Stimulated activated memory B cell treated with anti-CD40 and anti-IgM and Interleukin-4, amounts not matched to agents 10 μg/mL and 1 μg/mL and 100 μg/mL, for 72 hours (primary cell): ENCODE results near the gene CHPF.
A peak's percentile ranks its signal among the peaks of the same experiment; 100 is the strongest.

ENCODE experiments used
- ATAC-seq: fragments of 150-1000 bp; cut with Tn5 transposase; 2 replicates; pipeline ENCODE4 v1.10.0; 2021
- H3K27ac Mint-ChIP-seq: one replicate; pipeline ENCODE4 v1.8.0; 2022; ENCODE audit warnings: mild to moderate bottlenecking, mixed read lengths
- H3K27me3 Mint-ChIP-seq: one replicate; pipeline ENCODE4 v1.8.0; 2022; ENCODE audit warnings: mixed read lengths
- H3K36me3 Mint-ChIP-seq: one replicate; pipeline ENCODE4 v1.8.0; 2022; ENCODE audit warnings: mixed read lengths
- H3K4me1 Mint-ChIP-seq: one replicate; pipeline ENCODE4 v1.8.0; 2022; ENCODE audit warnings: mixed read lengths
- H3K4me3 Mint-ChIP-seq: one replicate; pipeline ENCODE4 v1.8.0; 2022; ENCODE audit warnings: mild to moderate bottlenecking, moderate library complexity, mixed read lengths
- H3K9me3 Mint-ChIP-seq: one replicate; pipeline ENCODE4 v1.8.0; 2022; ENCODE audit warnings: mixed read lengths

CHPF gene

DNA sequence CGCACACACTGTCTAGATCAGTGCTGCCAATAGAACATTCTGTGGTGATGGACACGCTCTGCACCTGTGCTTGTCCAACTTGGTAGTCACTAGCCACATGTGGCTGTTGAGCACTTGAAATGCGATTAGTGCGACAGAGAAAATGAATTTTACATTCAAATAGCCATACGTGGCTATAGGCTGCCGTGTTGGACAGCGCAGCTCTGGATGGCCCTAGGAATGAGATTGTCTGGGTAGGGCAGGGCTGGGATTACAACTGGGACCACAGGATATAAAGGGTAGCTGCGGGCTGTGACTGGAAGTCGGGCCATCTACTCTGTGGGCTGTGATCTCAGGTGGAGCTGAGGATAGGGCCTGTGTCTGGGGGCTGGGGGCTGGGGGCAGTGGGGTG lies 24.1 kb downstream of the CHPF start:
- Mint-ChIP-seq H3K4me1 (peaks cover 10% of the 10 kb centered on the region), H3K27ac (no peak overlapping the region), H3K36me3 (no peaks in the 10 kb centered on the region), H3K27me3 (peaks cover 88% of the 10 kb centered on the region), H3K9me3 (no peaks in the 10 kb centered on the region), H3K4me3 (no peak overlapping the region)
- no peak for ATAC-seq

DNA sequence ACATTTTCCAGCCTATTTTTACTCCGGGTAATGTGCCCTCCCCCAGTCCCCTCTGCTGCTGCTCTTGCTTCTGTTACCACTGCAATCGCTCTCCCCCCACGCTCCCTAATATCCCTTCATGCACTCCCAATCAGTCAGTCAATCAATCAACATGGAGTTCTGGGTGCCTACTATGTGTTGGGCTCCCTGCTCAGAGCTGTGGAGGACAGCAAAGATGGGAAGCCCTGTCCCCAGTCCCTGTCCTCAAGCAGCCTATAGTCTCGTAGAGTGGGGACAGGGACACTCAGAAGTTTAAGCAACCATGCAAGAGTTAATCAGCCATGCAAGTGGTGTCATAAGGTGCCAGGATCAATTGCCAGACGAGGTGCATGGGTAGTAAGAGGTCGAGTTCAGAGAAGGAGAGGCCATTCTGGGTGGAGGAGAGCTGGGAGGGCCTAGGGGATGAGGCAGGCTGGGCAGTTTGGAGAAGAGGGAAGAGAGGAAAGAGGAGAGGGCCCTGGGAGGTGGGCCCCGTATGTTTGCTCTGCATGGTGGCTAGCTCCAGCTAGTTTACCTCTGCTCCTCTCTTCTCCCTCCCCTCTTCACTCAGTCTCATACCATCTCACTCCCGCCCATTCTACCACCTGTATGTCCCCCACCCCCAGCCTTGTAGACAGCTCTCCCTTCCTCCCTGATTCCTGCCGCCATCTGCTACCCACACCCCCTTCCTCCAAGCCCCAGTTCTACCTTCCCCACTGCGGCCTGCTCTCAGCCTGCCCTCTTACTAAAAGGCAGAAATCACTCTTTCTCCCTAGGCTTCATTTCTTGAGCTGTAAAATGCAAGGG lies 25.4 kb downstream of the CHPF start:
- Mint-ChIP-seq H3K4me3 (no peak overlapping the region), H3K27ac (no peak overlapping the region), H3K4me1 (peaks cover 23% of the 10 kb centered on the region), H3K36me3 (no peaks in the 10 kb centered on the region), H3K9me3 (no peaks in the 10 kb centered on the region), H3K27me3 (peaks cover 92% of the 10 kb centered on the region)
- no peak for ATAC-seq

DNA sequence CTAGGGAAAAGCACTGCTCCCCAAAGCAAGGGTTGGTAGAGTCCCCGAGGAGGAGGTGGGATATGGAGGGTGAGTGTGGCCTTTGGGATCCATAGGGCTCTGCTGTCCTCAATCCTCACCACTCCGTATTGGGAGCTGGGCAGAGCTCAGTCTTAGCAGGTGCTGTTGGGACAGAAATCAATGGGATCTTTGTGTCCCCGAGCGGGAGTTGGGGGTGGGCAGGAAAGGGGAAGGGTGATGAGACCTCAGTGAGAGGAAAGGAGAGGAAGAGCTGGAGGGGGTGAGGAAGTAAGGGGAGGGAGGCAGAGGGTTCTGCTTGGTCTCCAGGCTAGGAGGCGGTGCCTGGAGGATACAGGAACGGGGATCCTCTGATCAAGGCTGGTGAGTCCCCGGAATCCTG lies 26.7 kb downstream of the CHPF start:
- ATAC-seq, result no peak
- Mint-ChIP-seq H3K36me3 (no peaks in the 10 kb centered on the region), H3K27ac (no peak overlapping the region), H3K9me3 (no peaks in the 10 kb centered on the region), H3K4me3 (no peak overlapping the region), H3K4me1 (peaks cover 26% of the 10 kb centered on the region), H3K27me3 (peaks cover 98% of the 10 kb centered on the region)

DNA sequence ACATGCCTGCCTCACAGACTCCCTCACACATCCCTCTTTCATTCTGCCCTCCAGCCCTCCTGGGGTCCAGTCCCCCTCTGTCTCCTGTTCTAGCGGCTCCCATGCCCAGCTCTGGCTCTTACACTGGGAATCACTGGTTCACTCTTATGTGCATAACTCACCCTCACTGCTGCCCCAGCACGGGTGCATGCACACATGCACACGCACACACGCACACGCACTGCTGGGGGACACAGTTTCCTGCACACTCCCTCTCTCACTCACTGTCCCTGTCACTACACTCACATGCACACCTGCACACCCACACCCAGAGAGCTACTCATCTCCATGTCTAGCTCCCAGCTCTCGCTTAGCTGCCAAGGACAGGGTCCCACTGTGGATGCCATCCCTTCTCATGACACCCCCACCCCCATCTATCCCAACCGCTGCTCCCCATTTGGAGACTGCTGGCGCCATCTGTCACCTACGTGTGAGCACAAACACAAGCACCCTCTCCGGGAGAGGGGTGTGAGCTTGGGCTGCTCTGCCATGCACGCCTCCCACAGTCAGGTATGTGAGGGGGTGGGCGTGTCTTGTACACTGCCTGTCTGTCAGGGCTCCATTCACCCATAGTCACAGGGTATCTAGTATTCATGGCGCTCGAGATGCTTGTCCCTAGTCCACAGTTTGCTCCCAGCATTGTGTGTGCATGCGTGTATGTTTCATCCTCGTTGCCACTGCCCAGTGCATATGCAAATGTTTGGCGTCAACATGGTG lies 27.6 kb downstream of the CHPF start:
- Mint-ChIP-seq H3K27me3 (peaks cover 98% of the 10 kb centered on the region), H3K4me3 (no peak overlapping the region), H3K27ac (no peak overlapping the region), H3K4me1 (peaks cover 25% of the 10 kb centered on the region), H3K9me3 (no peaks in the 10 kb centered on the region), H3K36me3 (no peaks in the 10 kb centered on the region)
- no peak for ATAC-seq

DNA sequence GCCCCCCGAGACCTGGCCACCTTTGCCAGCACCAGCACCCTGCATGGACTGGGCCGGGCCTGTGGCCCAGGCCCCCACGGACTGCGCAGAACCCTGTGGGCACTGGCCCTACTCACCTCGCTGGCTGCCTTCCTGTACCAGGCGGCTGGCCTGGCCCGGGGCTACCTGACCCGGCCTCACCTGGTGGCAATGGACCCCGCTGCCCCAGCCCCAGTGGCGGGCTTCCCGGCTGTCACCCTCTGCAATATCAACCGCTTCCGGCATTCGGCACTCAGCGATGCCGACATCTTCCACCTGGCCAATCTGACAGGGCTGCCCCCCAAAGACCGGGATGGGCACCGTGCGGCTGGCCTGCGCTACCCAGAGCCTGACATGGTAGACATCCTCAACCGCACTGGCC lies 28.8 kb downstream of the CHPF start:
- H3K9me3 Mint-ChIP-seq, result no peaks in the 10 kb centered on the region
- H3K4me1 Mint-ChIP-seq, result peaks cover 36% of the 10 kb centered on the region
- H3K4me3 Mint-ChIP-seq, result no peak overlapping the region
- H3K27me3 Mint-ChIP-seq, result peaks cover 99% of the 10 kb centered on the region
- no peak overlapping the region for H3K27ac Mint-ChIP-seq
- ATAC-seq, result peak; percentile 28
- H3K36me3 Mint-ChIP-seq, result no peaks in the 10 kb centered on the region

DNA sequence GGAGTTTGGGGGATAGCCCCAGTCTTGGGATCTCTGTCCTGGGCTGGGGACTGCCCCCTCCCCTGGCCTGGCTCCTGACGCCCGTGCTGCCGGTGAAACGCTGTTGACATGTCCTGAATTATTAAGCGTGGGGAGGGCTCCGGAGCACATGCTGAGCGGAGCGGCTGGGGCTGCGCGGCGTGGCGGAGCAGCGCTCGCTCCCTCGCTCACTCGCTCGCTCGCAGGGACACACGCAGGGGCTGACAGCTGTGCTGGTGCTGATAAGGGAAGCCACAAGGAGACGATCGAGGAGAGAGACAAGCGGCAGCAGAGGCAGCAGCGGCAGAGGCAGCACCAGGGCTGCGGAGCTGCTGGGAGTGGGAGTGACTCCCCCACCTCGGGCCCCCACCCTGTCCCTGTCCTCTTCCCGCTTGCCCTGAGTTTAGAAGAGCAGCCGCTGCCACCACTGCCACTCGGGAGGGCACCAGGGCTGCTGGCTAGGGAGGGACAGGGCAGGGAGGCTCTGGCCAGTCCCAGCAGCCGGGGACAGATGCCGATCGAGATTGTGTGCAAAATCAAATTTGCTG lies 29.3 kb downstream of the CHPF start, which contains the start of gene ASIC4:
ASIC4 (plus strand) TSS at position 287 of the 566 bp plus-strand sequence; CDS start at position 530, 243 bp downstream.
- H3K27ac Mint-ChIP-seq, result no peak within 1 kb of the TSS
- H3K27me3 Mint-ChIP-seq, result peaks cover 100% of the 10 kb centered on the region
- H3K36me3 Mint-ChIP-seq, result no peaks in the 10 kb centered on the region
- peaks cover 41% of the 10 kb centered on the region for H3K4me1 Mint-ChIP-seq
- no peak within 1 kb of the TSS for H3K4me3 Mint-ChIP-seq
- no peak for ATAC-seq
- H3K9me3 Mint-ChIP-seq, result no peaks in the 10 kb centered on the region

DNA sequence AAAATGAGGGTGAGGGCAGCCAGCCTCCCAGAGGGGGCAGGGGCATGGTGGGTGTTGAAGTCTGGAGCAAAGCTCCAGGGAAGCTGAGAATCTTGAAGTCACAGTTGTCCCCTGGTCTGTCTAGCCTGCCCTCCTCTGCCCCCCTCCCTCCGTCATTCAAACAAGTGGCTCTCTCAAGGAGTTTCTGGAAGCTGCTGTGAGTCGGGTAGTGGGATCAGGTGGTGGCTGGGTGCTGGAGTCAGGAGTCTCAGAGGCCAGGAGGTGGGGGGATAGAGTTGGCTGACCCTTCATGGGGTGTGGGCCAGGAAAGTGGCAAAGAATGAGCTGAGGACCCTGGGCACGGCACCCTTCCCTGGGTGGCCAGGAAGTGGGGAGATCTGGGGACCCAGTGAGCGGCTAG lies 29.8 kb downstream of the CHPF start:
- Mint-ChIP-seq H3K27ac (no peak overlapping the region), H3K4me3 (no peak overlapping the region), H3K27me3 (peaks cover 97% of the 10 kb centered on the region), H3K36me3 (no peaks in the 10 kb centered on the region), H3K4me1 (peaks cover 42% of the 10 kb centered on the region), H3K9me3 (no peaks in the 10 kb centered on the region)
- no peak for ATAC-seq

DNA sequence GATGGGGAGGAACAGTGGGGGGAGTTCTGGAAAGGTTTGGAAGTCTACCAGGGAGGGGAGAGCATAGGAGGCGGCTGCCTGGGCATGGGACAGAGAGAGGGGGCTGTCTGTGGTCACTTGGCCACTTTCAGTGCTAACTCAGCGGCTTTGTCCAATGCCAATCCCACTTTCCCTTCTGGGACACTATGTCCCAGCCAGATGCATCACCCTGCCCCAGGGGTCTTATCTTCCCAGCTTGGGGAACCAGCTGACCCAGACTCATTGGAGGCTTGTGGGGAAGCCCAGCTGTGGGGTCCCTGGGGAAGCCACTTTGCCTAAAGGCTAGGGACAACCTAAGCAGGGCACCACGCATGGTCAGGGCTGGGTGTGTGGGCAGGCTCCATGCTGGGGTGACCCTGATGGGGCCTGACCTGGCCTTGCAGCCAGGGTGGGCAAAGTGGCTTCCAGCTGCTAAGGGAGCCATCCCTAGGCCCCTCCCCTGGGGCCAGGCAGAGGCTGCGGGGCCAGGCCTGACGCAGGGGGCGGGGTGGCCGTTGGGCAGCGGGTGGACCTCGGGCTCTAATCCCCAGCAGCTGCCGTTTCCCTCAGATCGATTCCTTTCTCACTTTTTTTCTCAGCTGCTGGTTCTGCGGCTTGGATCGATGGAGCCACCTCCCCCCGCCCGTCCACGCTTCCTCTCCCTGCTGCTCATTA lies 30.9 kb downstream of the CHPF start:
- ATAC-seq, result no peak
- Mint-ChIP-seq H3K9me3 (no peaks in the 10 kb centered on the region), H3K27me3 (peaks cover 94% of the 10 kb centered on the region), H3K27ac (no peak overlapping the region), H3K4me3 (no peak overlapping the region), H3K36me3 (peaks cover 6% of the 10 kb centered on the region), H3K4me1 (peaks cover 42% of the 10 kb centered on the region)

DNA sequence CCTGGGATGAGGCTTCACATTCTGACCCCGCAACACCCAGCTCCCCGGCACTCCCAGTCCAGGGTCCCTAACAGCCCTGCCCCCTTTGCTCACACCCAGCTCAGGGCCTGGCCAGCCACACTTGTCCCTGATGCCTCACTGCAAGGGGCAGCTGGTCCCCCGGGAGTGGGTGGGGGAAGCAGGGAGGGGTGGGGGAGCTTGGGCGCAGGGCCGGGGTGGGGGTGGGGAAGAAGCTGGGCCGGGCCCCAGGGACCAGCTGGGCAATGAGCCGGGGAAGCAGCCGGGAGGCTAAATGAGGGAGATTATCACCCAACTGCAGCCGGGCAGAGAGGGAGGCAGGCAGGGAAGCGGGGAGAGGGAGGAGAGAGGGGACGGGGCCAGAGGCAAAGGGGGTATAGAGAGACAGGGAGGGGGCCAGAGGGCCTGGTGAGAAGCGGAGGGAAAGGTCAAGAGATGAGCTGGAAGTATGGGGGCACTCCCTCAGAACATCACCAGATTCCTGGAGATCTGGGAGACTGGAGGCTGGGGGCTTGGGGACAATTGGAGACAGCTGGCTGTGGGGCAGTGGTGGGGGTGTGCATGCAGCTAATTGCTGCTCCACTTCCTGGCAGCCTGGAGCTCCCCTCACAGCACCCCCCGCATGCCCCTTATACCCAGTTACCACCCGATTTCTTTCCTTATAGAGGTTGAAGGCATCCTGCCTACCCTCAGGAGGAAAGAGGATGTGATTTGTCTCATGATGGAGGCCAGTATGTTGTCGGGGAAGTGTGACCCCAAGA lies 31.9 kb downstream of the CHPF start:
- H3K4me3 Mint-ChIP-seq, result no peak overlapping the region
- no peak overlapping the region for H3K27ac Mint-ChIP-seq
- peaks cover 13% of the 10 kb centered on the region for H3K36me3 Mint-ChIP-seq
- H3K9me3 Mint-ChIP-seq, result no peaks in the 10 kb centered on the region
- peaks cover 42% of the 10 kb centered on the region for H3K4me1 Mint-ChIP-seq
- H3K27me3 Mint-ChIP-seq, result peaks cover 89% of the 10 kb centered on the region
- no peak for ATAC-seq

DNA sequence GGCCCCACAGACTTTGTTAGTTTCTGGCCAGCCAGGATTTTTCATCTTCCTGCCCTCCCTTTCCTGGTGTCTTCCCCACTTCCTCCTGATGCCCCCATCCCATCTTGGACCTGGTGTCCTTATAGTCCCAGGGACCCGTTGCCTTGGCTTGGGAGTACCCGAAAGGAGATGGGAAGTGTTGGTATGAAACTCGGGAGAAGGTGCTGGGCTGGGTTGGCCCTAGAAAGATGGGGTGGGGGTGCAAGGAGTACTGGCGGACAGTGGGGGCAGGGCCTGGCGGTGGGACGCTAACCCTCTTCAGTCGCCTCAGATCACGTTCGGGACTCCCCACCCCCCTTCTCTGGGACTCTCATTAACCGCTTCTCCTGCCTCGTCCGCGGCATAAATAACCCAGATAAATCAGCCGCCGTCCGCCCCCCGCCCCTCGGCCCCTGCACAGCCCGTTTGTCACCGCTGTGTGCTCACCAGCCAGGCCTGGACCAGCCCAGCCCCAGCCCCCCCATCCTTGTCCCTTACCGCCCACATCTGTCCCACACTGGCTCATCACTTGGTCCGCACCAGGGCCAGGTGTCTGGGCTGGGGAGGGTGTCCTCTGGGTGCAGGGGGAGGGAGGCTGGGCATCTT lies 33.0 kb downstream of the CHPF start:
- H3K9me3 Mint-ChIP-seq, result no peaks in the 10 kb centered on the region
- H3K4me1 Mint-ChIP-seq, result peaks cover 42% of the 10 kb centered on the region
- H3K27me3 Mint-ChIP-seq, result peaks cover 78% of the 10 kb centered on the region
- peak overlapping the region; percentile 21 for H3K4me3 Mint-ChIP-seq
- ATAC-seq, result no peak
- peaks cover 24% of the 10 kb centered on the region for H3K36me3 Mint-ChIP-seq
- no peak overlapping the region for H3K27ac Mint-ChIP-seq

DNA sequence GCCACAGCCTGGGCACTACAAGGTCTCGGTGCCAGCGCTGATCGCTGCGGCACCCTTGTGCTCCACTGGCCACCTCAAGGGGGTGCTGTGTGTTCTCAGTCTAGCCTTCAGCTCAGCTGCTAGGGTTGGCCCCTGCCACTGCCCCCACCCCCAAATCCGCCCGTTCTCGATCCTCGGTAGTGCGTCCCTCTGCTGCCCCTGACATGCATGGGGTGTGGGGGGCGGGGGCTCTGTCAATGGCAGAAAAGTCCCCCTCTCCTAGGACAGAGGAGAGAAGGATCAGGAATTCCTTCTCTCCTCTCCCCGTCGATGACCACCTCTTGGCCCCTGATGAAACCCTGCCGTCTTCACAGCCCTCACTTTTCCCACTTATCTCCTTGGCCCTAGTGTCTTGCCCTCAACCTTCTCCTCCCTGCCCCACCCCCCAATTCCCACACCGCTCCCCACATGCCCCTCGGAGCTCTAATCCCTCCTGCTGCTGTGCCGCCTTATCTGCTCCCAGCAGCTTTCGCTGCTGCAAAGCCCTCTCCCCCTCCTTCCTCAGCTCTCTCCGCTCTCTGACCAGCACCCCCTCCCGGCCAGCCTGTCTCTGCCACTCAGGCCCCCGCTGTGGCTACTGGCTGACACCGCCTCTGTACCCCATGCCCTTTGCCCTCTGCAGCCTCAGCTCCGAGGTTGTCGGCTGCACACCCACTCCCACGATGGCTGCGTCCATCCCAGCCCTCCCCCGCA lies 33.7 kb downstream of the CHPF start:
- peak; percentile 65 for ATAC-seq
- Mint-ChIP-seq H3K27me3 (peaks cover 71% of the 10 kb centered on the region), H3K27ac (no peak overlapping the region), H3K4me1 (peaks cover 42% of the 10 kb centered on the region), H3K4me3 (peak overlapping the region; percentile 21), H3K36me3 (peaks cover 30% of the 10 kb centered on the region), H3K9me3 (no peaks in the 10 kb centered on the region)

DNA sequence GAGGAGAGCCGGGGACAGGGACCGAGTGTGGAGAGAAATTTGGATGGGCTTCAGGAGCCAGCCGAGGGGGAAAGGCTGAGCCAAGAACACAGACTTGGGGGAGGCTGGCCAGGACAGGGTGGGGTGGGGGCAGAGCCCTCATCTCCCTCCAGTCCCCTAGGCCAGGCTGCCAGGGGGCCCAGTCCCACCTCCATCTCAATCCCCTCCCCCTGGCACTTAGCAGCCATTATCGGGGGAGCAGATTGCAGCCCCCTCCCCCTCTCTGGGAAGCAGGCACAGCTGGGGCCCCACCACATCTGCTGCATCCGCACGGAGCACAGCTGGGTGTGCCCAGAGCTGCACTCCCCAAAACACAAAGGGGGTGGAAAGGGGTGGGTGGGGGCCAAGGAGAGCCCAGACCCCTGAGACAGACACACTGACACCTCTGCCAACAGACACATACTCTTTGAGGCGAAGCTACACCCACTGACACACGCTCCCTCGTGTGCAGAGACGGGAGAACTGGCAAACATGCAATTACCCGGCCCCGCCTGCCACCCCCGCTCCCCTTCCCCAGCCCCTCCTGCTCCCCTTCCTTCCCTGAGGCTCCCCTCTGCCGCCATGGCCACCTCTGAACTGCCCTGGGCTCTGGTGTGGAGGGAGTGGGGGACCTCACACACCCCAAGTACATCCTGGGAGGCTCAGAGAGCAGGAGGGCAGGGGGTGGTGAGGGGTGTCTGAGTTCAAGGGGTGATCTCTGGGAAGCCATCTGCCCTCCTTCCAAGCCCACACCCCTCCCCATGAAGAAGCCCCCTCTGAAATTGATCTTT lies 34.4 kb downstream of the CHPF start:
- peaks cover 63% of the 10 kb centered on the region for H3K27me3 Mint-ChIP-seq
- peak; percentile 2 for ATAC-seq
- H3K4me3 Mint-ChIP-seq, result no peak overlapping the region
- peaks cover 39% of the 10 kb centered on the region for H3K4me1 Mint-ChIP-seq
- no peak overlapping the region for H3K27ac Mint-ChIP-seq
- peaks cover 38% of the 10 kb centered on the region for H3K36me3 Mint-ChIP-seq
- no peaks in the 10 kb centered on the region for H3K9me3 Mint-ChIP-seq

DNA sequence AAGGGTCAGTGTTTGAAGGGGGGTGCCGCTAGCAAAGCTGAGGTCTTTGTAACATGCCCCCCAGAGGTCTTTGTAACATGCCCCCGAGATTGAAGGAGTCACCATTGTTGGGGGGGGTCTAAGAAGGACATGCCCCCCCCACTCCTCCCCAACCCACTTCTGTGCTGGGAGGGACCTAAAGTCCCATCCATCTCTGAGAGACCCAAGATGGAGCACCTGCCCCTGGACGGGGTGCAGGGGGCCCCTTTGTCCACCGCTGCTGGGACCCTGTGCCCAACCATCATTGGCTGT lies 35.2 kb downstream of the CHPF start:
- no peak overlapping the region for H3K27ac Mint-ChIP-seq
- H3K27me3 Mint-ChIP-seq, result peaks cover 55% of the 10 kb centered on the region
- no peak overlapping the region for H3K4me3 Mint-ChIP-seq
- H3K36me3 Mint-ChIP-seq, result peaks cover 46% of the 10 kb centered on the region
- ATAC-seq, result no peak
- H3K9me3 Mint-ChIP-seq, result no peaks in the 10 kb centered on the region
- H3K4me1 Mint-ChIP-seq, result peaks cover 31% of the 10 kb centered on the region
